Brain microvascular endothelial cell (primary cell): ENCODE results near the gene CBL.
A peak's percentile ranks its signal among the peaks of the same experiment; 100 is the strongest.

Experiments used
- DNase-seq: peaks from one replicate; pipeline ENCODE4 v3.0.0-alpha.2; 2020
- H3K27ac ChIP-seq: fragments of 250-450 bp; sonication (Bioruptor Pico); 2 replicates; pipeline ENCODE4 v1.5.1; 2020; ENCODE audit warnings: mild to moderate bottlenecking, moderate library complexity
- H3K27me3 ChIP-seq: fragments of 250-450 bp; sonication (Bioruptor Pico); replicated peaks from 2 replicates; pipeline ENCODE4 v1.5.1; 2020; ENCODE audit warnings: mild to moderate bottlenecking
- H3K36me3 ChIP-seq: fragments of 250-450 bp; sonication (Bioruptor Pico); replicated peaks from 2 replicates; pipeline ENCODE4 v1.5.1; 2020; ENCODE audit warnings: mild to moderate bottlenecking
- H3K4me3 ChIP-seq: 2 replicates; pipeline ENCODE4 v1.5.1; 2011; ENCODE audit warnings: low read depth, mild to moderate bottlenecking, control low read depth, low read length, moderate library complexity
- in situ Hi-C: cut with HindIII; loops from 2 replicates; pipeline ENCODE4 v1.10.0; 2017; ENCODE audit warnings: low sequenced_read_pairs, low pct_ligation_motif_present
- TF ChIP-seq, protein P1 (sequence below): IDR thresholded peaks from 2 replicates; pipeline ENCODE4 v1.5.1; 2011; ENCODE audit warnings: low read depth, mild to moderate bottlenecking, moderate library complexity, low read length, control low read depth, inconsistent platforms; ENCODE audit errors: missing control alignments

CBL gene

GRCh38 chr11:119315131-119316015, 109.2 kb downstream of the CBL start:
- peak overlapping the region; percentile 62 for H3K4me3 ChIP-seq
- H3K27me3 ChIP-seq: no peaks in the 10 kb centered on the region
- in situ Hi-C loops: no loop called here
- H3K36me3 ChIP-seq: no peaks in the 10 kb centered on the region
- no peak overlapping the region for H3K27ac ChIP-seq
- TF ChIP-seq, protein P1, sequence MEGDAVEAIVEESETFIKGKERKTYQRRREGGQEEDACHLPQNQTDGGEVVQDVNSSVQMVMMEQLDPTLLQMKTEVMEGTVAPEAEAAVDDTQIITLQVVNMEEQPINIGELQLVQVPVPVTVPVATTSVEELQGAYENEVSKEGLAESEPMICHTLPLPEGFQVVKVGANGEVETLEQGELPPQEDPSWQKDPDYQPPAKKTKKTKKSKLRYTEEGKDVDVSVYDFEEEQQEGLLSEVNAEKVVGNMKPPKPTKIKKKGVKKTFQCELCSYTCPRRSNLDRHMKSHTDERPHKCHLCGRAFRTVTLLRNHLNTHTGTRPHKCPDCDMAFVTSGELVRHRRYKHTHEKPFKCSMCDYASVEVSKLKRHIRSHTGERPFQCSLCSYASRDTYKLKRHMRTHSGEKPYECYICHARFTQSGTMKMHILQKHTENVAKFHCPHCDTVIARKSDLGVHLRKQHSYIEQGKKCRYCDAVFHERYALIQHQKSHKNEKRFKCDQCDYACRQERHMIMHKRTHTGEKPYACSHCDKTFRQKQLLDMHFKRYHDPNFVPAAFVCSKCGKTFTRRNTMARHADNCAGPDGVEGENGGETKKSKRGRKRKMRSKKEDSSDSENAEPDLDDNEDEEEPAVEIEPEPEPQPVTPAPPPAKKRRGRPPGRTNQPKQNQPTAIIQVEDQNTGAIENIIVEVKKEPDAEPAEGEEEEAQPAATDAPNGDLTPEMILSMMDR: peak; percentile 25
- no peak for DNase-seq

GRCh38 chr11:119316016-119316728, 110.0 kb downstream of the CBL start:
- peak overlapping the region; percentile 62 for H3K4me3 ChIP-seq
- H3K27ac ChIP-seq: no peak overlapping the region
- no peaks in the 10 kb centered on the region for H3K27me3 ChIP-seq
- DNase-seq: no peak
- TF ChIP-seq, protein P1: no peak
- in situ Hi-C loops: no loop called here
- no peaks in the 10 kb centered on the region for H3K36me3 ChIP-seq

DNA sequence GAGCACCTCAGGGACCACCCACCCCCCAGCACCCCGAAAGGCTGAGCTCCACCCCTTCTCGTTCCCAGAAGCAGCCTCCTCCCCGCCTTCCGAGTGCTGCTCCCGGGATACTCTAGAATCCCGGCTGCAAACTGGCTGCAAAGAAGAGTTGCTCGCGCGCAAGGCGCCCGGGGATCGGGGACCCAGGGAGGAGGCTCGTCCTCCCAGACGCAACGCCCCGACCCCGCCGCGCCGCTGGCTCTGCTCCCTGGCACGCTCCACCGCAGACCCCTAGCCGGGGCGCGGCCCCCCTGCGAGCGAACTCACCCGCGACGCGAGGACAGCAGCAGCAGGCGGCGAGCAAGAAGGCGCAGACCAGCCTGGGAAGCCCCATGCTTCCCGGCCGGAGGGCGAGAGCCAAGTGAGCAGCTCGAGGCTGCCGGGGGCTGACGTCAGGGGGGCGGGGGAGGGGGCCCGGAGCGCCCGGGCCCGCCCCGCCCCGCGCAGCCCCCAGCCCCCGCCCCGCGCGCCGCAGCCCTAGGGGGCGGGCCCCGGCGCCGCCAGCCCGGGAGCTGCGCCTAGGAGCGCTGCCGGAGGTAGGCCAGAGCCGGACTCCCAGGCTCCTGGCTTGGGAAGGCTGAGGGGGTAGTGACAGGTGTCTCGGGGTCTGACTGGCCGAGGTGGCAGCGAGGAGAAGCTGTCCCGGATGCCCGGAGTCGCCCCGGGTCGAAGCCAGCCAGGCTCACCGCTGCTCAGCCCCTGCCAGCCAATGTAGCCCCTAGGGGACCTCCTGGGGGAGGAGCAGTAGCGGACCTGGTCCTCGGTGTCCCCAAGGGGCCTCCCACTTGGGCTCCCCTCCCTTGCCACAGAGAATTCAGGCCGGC, 110.8 kb downstream of the CBL start, which contains the start of gene MCAM:
Gene MCAM (minus strand): TSS at position 402 of the 863 bp plus-strand sequence. CDS start 29 bp downstream, at position 373.
- TF ChIP-seq, protein P1: no peak
- no peak for DNase-seq
- Histone ChIP-seq H3K4me3 (peak within 1 kb of the TSS; percentile 62), H3K36me3 (no peaks in the 10 kb centered on the region), H3K27me3 (no peaks in the 10 kb centered on the region), H3K27ac (no peak within 1 kb of the TSS)
- in situ Hi-C loops: no loop called here

GRCh38 chr11:119317592-119318239, 111.6 kb downstream of the CBL start:
- no peak overlapping the region for H3K4me3 ChIP-seq
- no peak for DNase-seq
- no peaks in the 10 kb centered on the region for H3K36me3 ChIP-seq
- no peak overlapping the region for H3K27ac ChIP-seq
- in situ Hi-C loops: no loop called here
- no peaks in the 10 kb centered on the region for H3K27me3 ChIP-seq
- TF ChIP-seq, protein P1: no peak

- H3K27ac ChIP-seq: no peak overlapping the region
- peak; percentile 60 for DNase-seq
- in situ Hi-C loops: no loop called here
Observed at GRCh38 chr11:119318240-119319135, 112.3 kb downstream of the CBL start.

More at GRCh38 chr11:119318240-119319135, 112.3 kb downstream of the CBL start:
- H3K36me3 ChIP-seq: no peaks in the 10 kb centered on the region
- TF ChIP-seq, protein P1: no peak
- no peak overlapping the region for H3K4me3 ChIP-seq
- no peaks in the 10 kb centered on the region for H3K27me3 ChIP-seq
